H9 (cell line): ENCODE results near the gene GTF2A1L. TPM values are rescaled to one million over a fixed set of nuclear protein-coding genes. Genes with fewer than 3 reads are reported as not detected.

Experiments used
- DNase-seq: peaks from one replicate; pipeline ENCODE4 v3.0.0-alpha.2; 2017
- H2AFZ ChIP-seq: one replicate; pipeline ENCODE4 v1.6.1; 2013; ENCODE audit warnings: mild to moderate bottlenecking, low read length, control low read depth, moderate library complexity
- H2AK5ac ChIP-seq: 2 replicates; pipeline ENCODE4 v1.6.1; 2013; ENCODE audit warnings: low read length, control low read depth, mixed read lengths; ENCODE audit not compliant: insufficient read length
- H2BK120ac ChIP-seq: one replicate; pipeline ENCODE4 v1.6.1; 2013; ENCODE audit warnings: low read depth, mild to moderate bottlenecking, low read length, control low read depth, inconsistent platforms; ENCODE audit not compliant: poor library complexity, severe bottlenecking
- H2BK12ac ChIP-seq: 2 replicates; pipeline ENCODE4 v1.6.1; 2013; ENCODE audit warnings: low read length, control low read depth, mixed read lengths, low read depth; ENCODE audit not compliant: insufficient read length
- H2BK15ac ChIP-seq: 2 replicates; pipeline ENCODE4 v1.6.1; 2013; ENCODE audit warnings: low read depth, low read length, control low read depth
- H2BK20ac ChIP-seq: one replicate; pipeline ENCODE4 v1.6.1; 2013; ENCODE audit warnings: low read depth, mild to moderate bottlenecking, low read length, control low read depth, inconsistent platforms; ENCODE audit not compliant: poor library complexity, severe bottlenecking
- H2BK5ac ChIP-seq: 2 replicates; pipeline ENCODE4 v1.6.1; 2013; ENCODE audit warnings: low read length, control low read depth, mixed read lengths; ENCODE audit not compliant: insufficient read length
- H3K14ac ChIP-seq: 2 replicates; pipeline ENCODE4 v1.6.1; 2013; ENCODE audit warnings: low read length, control low read depth; ENCODE audit not compliant: insufficient read depth
- H3K18ac ChIP-seq: 2 replicates; pipeline ENCODE4 v1.6.1; 2013; ENCODE audit warnings: low read depth, mild to moderate bottlenecking, mixed read lengths, low read length, control low read depth; ENCODE audit not compliant: insufficient read length
- H3K23ac ChIP-seq: 2 replicates; pipeline ENCODE4 v1.6.1; 2013; ENCODE audit warnings: low read length, control low read depth, mixed read lengths, low read depth; ENCODE audit not compliant: insufficient read length
- H3K23me2 ChIP-seq: 2 replicates; pipeline ENCODE4 v1.6.1; 2013; ENCODE audit warnings: low read depth, mild to moderate bottlenecking, mixed read lengths, low read length, control low read depth; ENCODE audit not compliant: insufficient read length, poor library complexity, severe bottlenecking
- H3K27ac ChIP-seq: 2 replicates; pipeline ENCODE4 v1.5.1; 2013; ENCODE audit warnings: low read length, control low read depth, mixed read lengths, low read depth; ENCODE audit not compliant: insufficient read length
- H3K27me3 ChIP-seq: 2 replicates; pipeline ENCODE4 v1.6.1; 2013; ENCODE audit warnings: low read length, control low read depth, inconsistent platforms; ENCODE audit not compliant: insufficient read depth
- H3K4ac ChIP-seq: 2 replicates; pipeline ENCODE4 v1.6.1; 2013; ENCODE audit warnings: low read depth, mild to moderate bottlenecking, control low read depth, inconsistent platforms, low read length, moderate library complexity
- H3K4me1 ChIP-seq: 2 replicates; pipeline ENCODE4 v1.6.1; 2013; ENCODE audit warnings: low read length, control low read depth, inconsistent platforms; ENCODE audit not compliant: insufficient read depth
- H3K4me2 ChIP-seq: 2 replicates; pipeline ENCODE4 v1.6.1; 2013; ENCODE audit warnings: low read length, control low read depth, mixed read lengths; ENCODE audit not compliant: insufficient read length, insufficient read depth
- H3K56ac ChIP-seq: 2 replicates; pipeline ENCODE4 v1.6.1; 2013; ENCODE audit warnings: low read depth, mild to moderate bottlenecking, mixed read lengths, low read length, control low read depth; ENCODE audit not compliant: insufficient read length
- H3K79me1 ChIP-seq: 2 replicates; pipeline ENCODE4 v1.6.1; 2013; ENCODE audit warnings: low read depth, mild to moderate bottlenecking, moderate library complexity, low read length, control low read depth, inconsistent platforms; ENCODE audit not compliant: insufficient read depth, poor library complexity, severe bottlenecking
- H3K79me2 ChIP-seq: 2 replicates; pipeline ENCODE4 v1.6.1; 2013; ENCODE audit warnings: low read length, control low read depth, inconsistent platforms; ENCODE audit not compliant: insufficient read depth
- H3K9ac ChIP-seq: 2 replicates; pipeline ENCODE4 v1.6.1; 2013; ENCODE audit warnings: low read length, control low read depth, mixed read lengths; ENCODE audit not compliant: insufficient read length; ENCODE audit errors: extremely low read depth
- H3K9me3 ChIP-seq: one replicate; pipeline ENCODE4 v1.6.1; 2013; ENCODE audit warnings: low read depth, low read length, inconsistent platforms; ENCODE audit not compliant: control insufficient read depth
- H3T11ph ChIP-seq: one replicate; pipeline ENCODE4 v1.6.1; 2013; ENCODE audit warnings: mild to moderate bottlenecking, low read length, control low read depth, inconsistent platforms
- H4K20me1 ChIP-seq: one replicate; pipeline ENCODE4 v1.6.1; 2013; ENCODE audit not compliant: control insufficient read depth, insufficient read length, insufficient read depth
- H4K5ac ChIP-seq: 2 replicates; pipeline ENCODE4 v1.6.1; 2013; ENCODE audit warnings: low read depth, mild to moderate bottlenecking, mixed read lengths, low read length, control low read depth; ENCODE audit not compliant: insufficient read length
- H4K8ac ChIP-seq: replicated peaks from 2 replicates; pipeline ENCODE4 v1.6.1; 2013; ENCODE audit warnings: low read length, control low read depth, mixed read lengths, low read depth; ENCODE audit not compliant: insufficient read length
- H4K91ac ChIP-seq: 2 replicates; pipeline ENCODE4 v1.6.1; 2013; ENCODE audit warnings: low read depth, mild to moderate bottlenecking, moderate library complexity, mixed read lengths, low read length, control low read depth; ENCODE audit not compliant: insufficient read length
- H3K27ac Mint-ChIP-seq, 3 experiments: 2 replicates in 2 of 3; 3 replicates in 1 of 3; pipeline ENCODE4 v1.8.0; 2020 to 2021; ENCODE audit warnings: mixed read lengths in 3 of 3, mild to moderate bottlenecking in 1 of 3, moderate library complexity in 1 of 3
- H3K27me3 Mint-ChIP-seq: 2 replicates; pipeline ENCODE4 v1.8.0; 2021; ENCODE audit warnings: low read depth, mild to moderate bottlenecking, moderate library complexity, mixed read lengths
- H3K36me3 Mint-ChIP-seq, 3 experiments: 2 replicates in 2 of 3; 3 replicates in 1 of 3; pipeline ENCODE4 v1.8.0; 2020 to 2021; ENCODE audit warnings: low read depth in 3 of 3, mixed read lengths in 3 of 3; ENCODE audit not compliant: insufficient read depth in 1 of 3
- H3K4me1 Mint-ChIP-seq, 2 experiments: 2 replicates each; pipeline ENCODE4 v1.8.0; 2020; ENCODE audit warnings: mixed read lengths in 2 of 2
- H3K4me3 Mint-ChIP-seq, 2 experiments: 2 replicates in 1 of 2; 3 replicates in 1 of 2; pipeline ENCODE4 v1.8.0; 2020 to 2021; ENCODE audit warnings: mild to moderate bottlenecking in 2 of 2, mixed read lengths in 2 of 2, moderate library complexity in 1 of 2
- H3K9me3 Mint-ChIP-seq, 2 experiments: 2 replicates in 1 of 2; 3 replicates in 1 of 2; pipeline ENCODE4 v1.8.0; 2020; ENCODE audit warnings: mild to moderate bottlenecking in 2 of 2, mixed read lengths in 2 of 2, moderate library complexity in 1 of 2
- WGBS: extraction: QIAGEN DNeasy Blood & Tissue Kit; methylation state at CpG from one replicate; pipeline ENCODE4 v1.1.7; 2013; ENCODE audit warnings: missing lambda C conversion rate, low lambda C conversion rate, mixed read lengths; ENCODE audit not compliant: insufficient read length; ENCODE audit errors: extremely low coverage; 5-methylcytosine and 5-hydroxymethylcytosine counted together
- total RNA-seq: library from RNA; stranded (reverse); gene quantifications from 2 replicates; pipeline ENCODE4 v1.2.1, GENCODE V29; 2021
- TF ChIP-seq, protein P1 (sequence below): fragments of 200-600 bp; sonication (generic); conservative IDR thresholded peaks from 3 replicates; pipeline ENCODE4 v1.8.0; 2021; ENCODE audit warnings: antibody characterized with exemption, mild to moderate bottlenecking

Gene GTF2A1L
- total RNA-seq, 1 experiment from 2014 or later: not detected

DNA sequence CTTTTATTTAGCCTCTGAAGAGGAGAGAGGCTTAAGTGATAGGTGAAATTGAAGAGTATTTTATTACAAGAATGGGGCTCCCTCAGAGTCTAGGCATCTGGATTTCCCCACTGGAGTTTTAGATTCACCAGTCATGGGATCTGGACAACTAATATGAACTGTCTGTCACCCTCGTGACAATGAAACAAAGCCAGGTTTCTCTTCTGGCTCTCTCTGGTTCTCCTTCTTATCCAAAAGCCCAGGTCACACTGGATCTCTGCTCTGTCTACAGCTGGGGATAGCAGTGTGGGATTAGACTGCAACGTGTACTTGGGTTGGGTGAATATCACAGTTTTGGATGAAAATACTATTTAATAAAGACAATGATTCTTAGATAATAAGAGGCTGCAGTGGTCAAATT is 106.6 kb downstream of the GTF2A1L start:
- TF ChIP-seq, protein P1, sequence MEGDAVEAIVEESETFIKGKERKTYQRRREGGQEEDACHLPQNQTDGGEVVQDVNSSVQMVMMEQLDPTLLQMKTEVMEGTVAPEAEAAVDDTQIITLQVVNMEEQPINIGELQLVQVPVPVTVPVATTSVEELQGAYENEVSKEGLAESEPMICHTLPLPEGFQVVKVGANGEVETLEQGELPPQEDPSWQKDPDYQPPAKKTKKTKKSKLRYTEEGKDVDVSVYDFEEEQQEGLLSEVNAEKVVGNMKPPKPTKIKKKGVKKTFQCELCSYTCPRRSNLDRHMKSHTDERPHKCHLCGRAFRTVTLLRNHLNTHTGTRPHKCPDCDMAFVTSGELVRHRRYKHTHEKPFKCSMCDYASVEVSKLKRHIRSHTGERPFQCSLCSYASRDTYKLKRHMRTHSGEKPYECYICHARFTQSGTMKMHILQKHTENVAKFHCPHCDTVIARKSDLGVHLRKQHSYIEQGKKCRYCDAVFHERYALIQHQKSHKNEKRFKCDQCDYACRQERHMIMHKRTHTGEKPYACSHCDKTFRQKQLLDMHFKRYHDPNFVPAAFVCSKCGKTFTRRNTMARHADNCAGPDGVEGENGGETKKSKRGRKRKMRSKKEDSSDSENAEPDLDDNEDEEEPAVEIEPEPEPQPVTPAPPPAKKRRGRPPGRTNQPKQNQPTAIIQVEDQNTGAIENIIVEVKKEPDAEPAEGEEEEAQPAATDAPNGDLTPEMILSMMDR: no peak
- H3K9me3 Mint-ChIP-seq: no peaks in the 10 kb centered on the region
- no peak overlapping the region for H2AK5ac ChIP-seq
- no peaks in the 10 kb centered on the region for H3K9me3 ChIP-seq
- no peak overlapping the region for H3K4ac ChIP-seq
- no peak overlapping the region for H4K5ac ChIP-seq
- H3K27me3 Mint-ChIP-seq: no peaks in the 10 kb centered on the region; the same call in 1 of the 2 replicates
- no peak overlapping the region for H2BK20ac ChIP-seq
- no peak overlapping the region for H3K9ac ChIP-seq
- H3K23ac ChIP-seq: no peak overlapping the region
- no peak overlapping the region for H3K27ac Mint-ChIP-seq
- no peak overlapping the region for H3K56ac ChIP-seq
- no peak overlapping the region for H2BK5ac ChIP-seq
- no peaks in the 10 kb centered on the region for H3K79me1 ChIP-seq
- no peaks in the 10 kb centered on the region for H4K20me1 ChIP-seq
- H3K4me3 Mint-ChIP-seq: no peak overlapping the region
- H3K4me1 Mint-ChIP-seq: peaks cover 10 to 26% of the 10 kb centered on the region in 2 experiments
- WGBS: no CpG with 5 or more reads among the region's 2 CpGs
- H3K79me2 ChIP-seq: no peaks in the 10 kb centered on the region
- no peak overlapping the region for H3K27ac ChIP-seq
- H2AFZ ChIP-seq: no peak overlapping the region
- no peaks in the 10 kb centered on the region for H3K23me2 ChIP-seq
- H3K4me1 ChIP-seq: no peaks in the 10 kb centered on the region; the same call in 1 of the 2 replicates
- no peak overlapping the region for H3K4me2 ChIP-seq
- H3K27me3 ChIP-seq: no peaks in the 10 kb centered on the region
- H2BK120ac ChIP-seq: no peak overlapping the region
- H2BK12ac ChIP-seq: no peak overlapping the region
- H3K36me3 Mint-ChIP-seq: no peaks in the 10 kb centered on the region
- no peak overlapping the region for H3K18ac ChIP-seq
- H4K91ac ChIP-seq: no peak overlapping the region
- no peak overlapping the region for H4K8ac ChIP-seq
- no peak overlapping the region for H3T11ph ChIP-seq
- H3K14ac ChIP-seq: no peak overlapping the region
- H2BK15ac ChIP-seq: no peak overlapping the region
- DNase-seq: no peak
